ENCODE results near the gene UGT1A3. TPM values are rescaled to one million over a fixed set of nuclear protein-coding genes. Genes with fewer than 3 reads are reported as not detected.

Gene UGT1A3
- total and polyA plus RNA-seq, 10 of the 15 experiments (the other 5 are each of a cell fraction or from before 2014, with no cell fraction given), result not detected

GRCh38 chr2:233820774-233821105 lies 91.9 kb downstream of the UGT1A3 start:
- ATAC-seq (no peak), DNase-seq (ENCODE audit: low read depth, low spot score) (no peak), FAIRE-seq (no peak)
- H4K20me1 ChIP-seq (ENCODE audit: control insufficient read depth, insufficient read depth), result no peaks in the 10 kb centered on the region
- CTCF ChIA-PET, result no interaction called here
- SMC1A ChIA-PET (ENCODE audit: uncharacterized antibody, unreplicated experiment), result interaction anchor here (1.0 kb wide), 1 partner anchor 9 kb away, joined by 3 read pairs; no protein-coding TSS in a partner anchor
- BruUV-seq (replicated peaks), result no TSS peak
- H3K27me3 ChIP-seq (replicated peaks in 1 of 2; ENCODE audit: control insufficient read depth in 2 of 2, insufficient read depth in 2 of 2, low read length in 1 of 2), result no peaks in the 10 kb centered on the region; a peak in 3 of 4 replicates
- no peaks in the 10 kb centered on the region for H3K9me3 ChIP-seq (replicated peaks; ENCODE audit: control insufficient read depth, insufficient read depth, low read length)
- POLR2A ChIA-PET, result no interaction called here
- no peak overlapping the region for H3K4me2 ChIP-seq (ENCODE audit: control insufficient read depth, insufficient read depth)
- no peaks in the 10 kb centered on the region for H3K4me1 ChIP-seq (ENCODE audit: control insufficient read depth, insufficient read depth, low read length)
- in situ Hi-C loops (cut with MboI), result no loop called here
- intact Hi-C loops (cut with micrococcal nuclease; ENCODE audit: unreplicated experiment), result no loop called here
- no peaks in the 10 kb centered on the region for H3K79me2 ChIP-seq (ENCODE audit: control insufficient read depth, insufficient read depth, low read length)
- H3K4me3 ChIP-seq, result no peak overlapping the region
- no peak for TF ChIP-seq BCLAF1 (IDR thresholded peaks at IDR 0.05)
- no peak for TF ChIP-seq CTCF (IDR thresholded peaks at IDR 0.05 in 2 of 3, conservative IDR thresholded peaks at IDR 0.05 in 1 of 3; ENCODE audit: control insufficient read depth in 2 of 3, extremely low read depth in 1 of 3, insufficient read depth in 1 of 3, low read depth in 3 of 3, low read length in 3 of 3)
- no peak for TF ChIP-seq MEF2A (IDR thresholded peaks at IDR 0.05; ENCODE audit: insufficient read depth, low read depth, low read length)
- TF ChIP-seq POLR2A (IDR thresholded peaks at IDR 0.05; ENCODE audit: low read depth, low read length), result no peak
- TF ChIP-seq NRF1 (conservative IDR thresholded peaks at IDR 0.05; ENCODE audit: low read depth, low read length), result no peak
- no peak for TF ChIP-seq CREB1 (IDR thresholded peaks at IDR 0.05; ENCODE audit: low read depth)
- TF ChIP-seq ZBTB40 (IDR thresholded peaks at IDR 0.05; ENCODE audit: borderline replicate concordance), result no peak
- TF ChIP-seq SPI1 (IDR thresholded peaks at IDR 0.05; ENCODE audit: borderline replicate concordance, insufficient read depth, low read depth, low read length), result no peak
- TF ChIP-seq NFXL1 (IDR thresholded peaks at IDR 0.05; ENCODE audit: borderline replicate concordance), result no peak
- no peak for TF ChIP-seq MXI1 (IDR thresholded peaks at IDR 0.05; ENCODE audit: low read depth, low read length)
- no peak for TF ChIP-seq MTA3 (IDR thresholded peaks at IDR 0.05; ENCODE audit: borderline replicate concordance, low read length)
- TF ChIP-seq ZNF687 (IDR thresholded peaks at IDR 0.05), result no peak
- RAD21 ChIA-PET (ENCODE audit: unreplicated experiment), result no interaction called here
- no peaks in the 10 kb centered on the region for H3K36me3 ChIP-seq (ENCODE audit: control insufficient read depth in 2 of 2, insufficient read depth in 2 of 2, low read length in 1 of 2)
- no peak overlapping the region for H2AFZ ChIP-seq (ENCODE audit: control insufficient read depth, low read depth, low read length)
- 34% methylated on average over 6 of the region's 6 CpGs for WGBS (ENCODE audit: insufficient coverage, insufficient replicate concordance, low lambda C conversion rate, missing lambda C conversion rate)
- no peak overlapping the region for H3K9ac ChIP-seq (ENCODE audit: control insufficient read depth, insufficient read depth, low read length)
- H3K27ac ChIP-seq (ENCODE audit: control insufficient read depth, insufficient read depth), result no peak overlapping the region

Measured in GM12878 (cell line).